ENCODE data around the gene ALOX12B.
"Not testable (repeated sequence)": the region's sequence is repeated elsewhere in the genome, so short reads cannot be mapped to it uniquely, and the experiment has no call there.

The ALOX12B gene

DNA sequence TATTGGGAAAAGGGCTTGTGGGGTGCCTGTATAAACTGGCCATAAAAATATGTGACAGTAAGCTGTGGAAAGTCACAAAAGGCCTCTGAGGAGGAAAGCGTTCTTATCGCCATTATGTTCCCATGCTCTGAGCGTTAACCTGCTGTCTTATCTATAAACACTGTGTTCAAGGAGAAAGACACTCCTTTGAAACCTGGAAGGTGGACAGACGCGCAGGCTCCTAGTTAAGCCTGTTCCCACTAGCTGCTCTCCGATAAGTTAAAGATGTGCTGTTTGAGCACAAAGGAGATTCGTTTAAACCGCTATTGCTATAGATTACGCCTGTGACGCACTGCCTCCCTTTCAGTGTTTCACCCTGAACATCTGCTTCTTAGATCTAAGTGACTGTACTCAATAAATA is 5.2 kb downstream of the ALOX12B start:
- TF ChIP-seq, protein P1, sequence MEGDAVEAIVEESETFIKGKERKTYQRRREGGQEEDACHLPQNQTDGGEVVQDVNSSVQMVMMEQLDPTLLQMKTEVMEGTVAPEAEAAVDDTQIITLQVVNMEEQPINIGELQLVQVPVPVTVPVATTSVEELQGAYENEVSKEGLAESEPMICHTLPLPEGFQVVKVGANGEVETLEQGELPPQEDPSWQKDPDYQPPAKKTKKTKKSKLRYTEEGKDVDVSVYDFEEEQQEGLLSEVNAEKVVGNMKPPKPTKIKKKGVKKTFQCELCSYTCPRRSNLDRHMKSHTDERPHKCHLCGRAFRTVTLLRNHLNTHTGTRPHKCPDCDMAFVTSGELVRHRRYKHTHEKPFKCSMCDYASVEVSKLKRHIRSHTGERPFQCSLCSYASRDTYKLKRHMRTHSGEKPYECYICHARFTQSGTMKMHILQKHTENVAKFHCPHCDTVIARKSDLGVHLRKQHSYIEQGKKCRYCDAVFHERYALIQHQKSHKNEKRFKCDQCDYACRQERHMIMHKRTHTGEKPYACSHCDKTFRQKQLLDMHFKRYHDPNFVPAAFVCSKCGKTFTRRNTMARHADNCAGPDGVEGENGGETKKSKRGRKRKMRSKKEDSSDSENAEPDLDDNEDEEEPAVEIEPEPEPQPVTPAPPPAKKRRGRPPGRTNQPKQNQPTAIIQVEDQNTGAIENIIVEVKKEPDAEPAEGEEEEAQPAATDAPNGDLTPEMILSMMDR (IDR thresholded peaks at IDR 0.05; ENCODE audit: low read depth, low read length, missing control alignments) = no peak
- Histone ChIP-seq H3K27me3 (replicated peaks) (peaks cover 20% of the 10 kb centered on the region), H3K27ac (no peak overlapping the region), H3K36me3 (replicated peaks) (no peaks in the 10 kb centered on the region), H3K4me3 (ENCODE audit: low read depth, low read length) (no peak overlapping the region)
- in situ Hi-C loops (cut with HindIII; ENCODE audit: low pct_ligation_motif_present, low sequenced_read_pairs) = no loop called here
- DNase-seq = no peak

DNA sequence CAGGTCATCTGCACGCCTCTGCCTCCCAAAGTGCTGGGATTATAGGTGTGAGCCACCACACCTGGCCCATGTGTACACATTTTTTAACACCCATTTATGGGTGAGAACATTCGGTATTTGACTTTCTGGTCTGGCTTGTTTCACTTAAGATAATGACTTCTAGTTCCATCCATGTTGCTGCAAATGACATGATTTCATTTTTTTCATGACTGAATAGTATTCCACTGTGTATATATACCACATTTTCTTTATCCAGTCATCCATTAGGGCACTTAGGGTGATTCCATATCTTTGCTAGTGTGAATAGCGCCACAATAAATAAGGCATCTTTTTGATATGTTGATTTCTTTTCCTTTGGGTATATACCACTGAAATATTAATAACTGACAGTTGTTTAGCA is 5.6 kb downstream of the ALOX12B start:
- H3K27me3 ChIP-seq (replicated peaks) = peaks cover 20% of the 10 kb centered on the region
- H3K27ac ChIP-seq = no peak overlapping the region
- H3K36me3 ChIP-seq (replicated peaks) = no peaks in the 10 kb centered on the region
- no peak for DNase-seq
- in situ Hi-C loops (cut with HindIII; ENCODE audit: low pct_ligation_motif_present, low sequenced_read_pairs) = no loop called here
- H3K4me3 ChIP-seq (ENCODE audit: low read depth, low read length) = no peak overlapping the region
- TF ChIP-seq, protein P1 (IDR thresholded peaks at IDR 0.05; ENCODE audit: low read depth, low read length, missing control alignments) = no peak

DNA sequence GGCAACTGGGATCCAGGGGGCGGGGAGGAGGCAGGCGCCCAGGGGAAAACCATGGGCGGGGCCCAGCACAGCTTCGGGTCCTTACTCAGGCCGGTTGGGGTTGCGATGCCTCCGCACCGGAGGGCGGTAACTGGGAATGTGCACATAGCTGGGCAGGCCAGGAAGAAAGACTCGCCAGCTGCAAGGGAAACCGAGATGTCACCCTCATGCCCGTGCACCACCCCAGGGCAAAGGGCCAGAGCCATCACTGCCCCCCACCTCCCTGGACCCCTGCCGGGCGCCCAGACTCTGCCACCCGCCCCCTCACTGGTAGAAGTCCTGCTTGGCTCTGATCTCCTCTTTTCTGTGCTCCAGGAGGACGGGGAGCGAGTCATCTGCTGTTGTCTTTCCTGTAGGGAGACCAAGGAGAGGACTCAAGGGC is 6.7 kb downstream of the ALOX12B start:
- peaks cover 20% of the 10 kb centered on the region for H3K27me3 ChIP-seq (replicated peaks)
- TF ChIP-seq, protein P1 (IDR thresholded peaks at IDR 0.05; ENCODE audit: low read depth, low read length, missing control alignments) = no peak
- DNase-seq = no peak
- in situ Hi-C loops (cut with HindIII; ENCODE audit: low pct_ligation_motif_present, low sequenced_read_pairs) = no loop called here
- H3K36me3 ChIP-seq (replicated peaks) = no peaks in the 10 kb centered on the region
- H3K27ac ChIP-seq = no peak overlapping the region
- H3K4me3 ChIP-seq (ENCODE audit: low read depth, low read length) = no peak overlapping the region

DNA sequence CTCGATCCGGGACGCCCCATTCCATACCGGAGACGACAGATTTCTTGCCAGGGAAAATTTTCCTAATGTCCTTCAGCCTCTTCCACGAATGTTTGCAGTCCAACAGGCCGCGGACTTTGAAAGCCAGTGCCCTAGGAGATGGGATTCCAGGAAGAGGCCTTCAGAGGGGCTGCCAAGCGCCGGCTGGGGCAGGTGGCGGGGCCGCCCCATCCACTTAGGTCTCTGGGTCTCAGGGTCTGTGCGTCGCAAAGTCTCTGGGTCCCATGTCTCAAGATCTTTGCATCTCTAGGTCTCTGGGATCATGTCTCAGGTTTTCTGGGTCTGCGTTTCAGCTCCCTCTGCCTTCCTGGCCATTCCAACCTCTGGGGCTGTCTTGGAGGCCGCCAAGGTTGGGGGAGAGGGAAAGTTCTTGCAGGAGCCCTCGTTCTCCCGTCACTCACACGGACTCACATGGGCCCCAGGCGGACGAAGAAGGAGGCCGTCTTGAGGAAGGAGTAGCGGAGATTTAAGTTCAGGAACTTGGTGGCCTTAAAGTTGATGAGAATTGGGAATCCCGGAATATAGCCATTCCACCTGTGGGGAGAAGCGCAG is 7.2 kb downstream of the ALOX12B start:
- Histone ChIP-seq H3K27me3 (replicated peaks) (peaks cover 21% of the 10 kb centered on the region), H3K27ac (no peak overlapping the region), H3K4me3 (ENCODE audit: low read depth, low read length) (no peak overlapping the region), H3K36me3 (replicated peaks) (no peaks in the 10 kb centered on the region)
- in situ Hi-C loops (cut with HindIII; ENCODE audit: low pct_ligation_motif_present, low sequenced_read_pairs) = no loop called here
- TF ChIP-seq, protein P1 (IDR thresholded peaks at IDR 0.05; ENCODE audit: low read depth, low read length, missing control alignments) = no peak
- DNase-seq = no peak

DNA sequence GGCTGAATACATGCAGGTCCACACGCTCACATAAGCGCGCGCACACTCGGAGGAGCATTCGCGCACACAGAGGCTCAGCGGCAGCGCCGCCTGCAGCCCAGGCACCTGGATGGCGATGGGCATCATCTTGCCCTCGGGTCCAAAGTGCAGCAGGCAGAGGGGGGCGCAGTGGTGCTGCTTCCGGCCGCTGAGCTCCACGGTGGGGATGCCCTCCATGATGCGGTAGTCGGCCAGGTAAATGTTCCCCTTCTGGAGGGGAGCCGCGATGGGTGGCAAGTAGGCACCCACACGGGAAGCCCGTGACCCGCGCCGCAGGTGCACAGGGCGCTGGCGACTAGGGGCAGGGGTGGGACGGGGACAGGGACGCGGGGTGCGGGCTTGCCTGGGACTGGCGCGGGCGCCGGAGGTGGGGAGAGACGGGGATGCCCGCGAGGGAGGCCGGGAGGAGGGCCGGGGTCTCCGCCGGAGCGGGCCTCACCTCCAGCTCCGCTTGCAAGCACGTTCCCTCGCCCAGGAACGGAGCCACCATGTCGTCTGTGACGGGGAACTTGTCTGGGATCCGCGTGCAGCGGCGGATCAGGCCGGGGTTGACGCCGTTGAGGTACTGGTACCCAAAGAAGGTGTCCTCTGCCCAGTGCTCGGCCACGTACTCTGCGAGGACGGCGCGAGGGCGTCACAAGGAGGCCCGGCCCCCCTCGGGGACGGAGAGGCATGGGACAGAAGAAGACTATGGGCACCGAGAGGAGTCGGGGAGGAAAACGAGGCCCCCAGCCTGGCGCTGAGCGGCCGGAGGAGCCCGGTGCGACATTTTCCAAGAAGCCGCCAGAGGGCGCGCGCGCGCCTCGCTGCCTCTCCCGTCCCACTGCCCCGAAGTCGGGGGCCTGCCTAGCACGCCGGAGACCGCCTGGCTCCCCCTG is 8.0 kb downstream of the ALOX12B start:
- H3K4me3 ChIP-seq (ENCODE audit: low read depth, low read length) = peak overlapping the region; percentile 43
- peak; percentile 6 for DNase-seq
- H3K27ac ChIP-seq = no peak overlapping the region
- TF ChIP-seq, protein P1 (IDR thresholded peaks at IDR 0.05; ENCODE audit: low read depth, low read length, missing control alignments) = peak; percentile 83
- no peaks in the 10 kb centered on the region for H3K36me3 ChIP-seq (replicated peaks)
- peaks cover 28% of the 10 kb centered on the region for H3K27me3 ChIP-seq (replicated peaks)
- in situ Hi-C loops (cut with HindIII; ENCODE audit: low pct_ligation_motif_present, low sequenced_read_pairs) = no loop called here

DNA sequence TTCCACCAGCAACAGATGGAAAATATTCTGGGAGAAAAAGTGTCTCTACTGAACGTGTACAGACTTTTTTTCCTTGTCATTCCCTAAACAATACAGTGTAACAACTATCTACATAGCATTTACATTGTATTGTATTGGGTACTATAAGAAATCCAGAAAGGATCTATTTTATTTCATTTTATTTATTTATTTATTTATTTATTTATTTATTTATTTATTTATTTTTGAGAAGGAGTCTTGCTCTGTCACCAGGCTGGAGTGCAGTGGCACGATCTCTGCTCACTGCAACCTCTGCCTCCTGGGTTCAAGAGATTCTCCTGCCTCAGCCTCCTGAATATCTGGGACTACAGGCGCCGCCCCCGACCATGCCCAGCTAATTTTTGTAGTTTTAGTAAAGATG is 9.6 kb downstream of the ALOX12B start:
- H3K4me3 ChIP-seq (ENCODE audit: low read depth, low read length); in situ Hi-C loops (cut with HindIII; ENCODE audit: low pct_ligation_motif_present, low sequenced_read_pairs); DNase-seq; H3K27ac ChIP-seq; H3K36me3 ChIP-seq (replicated peaks): not testable (repeated sequence)
- H3K27me3 ChIP-seq (replicated peaks) = peaks cover 43% of the 10 kb centered on the region

All from brain microvascular endothelial cell (primary cell).